ENCODE results near the gene YARS1.
A peak's percentile ranks its signal among the peaks of the same experiment; 100 is the strongest.

Gene YARS1

DNA sequence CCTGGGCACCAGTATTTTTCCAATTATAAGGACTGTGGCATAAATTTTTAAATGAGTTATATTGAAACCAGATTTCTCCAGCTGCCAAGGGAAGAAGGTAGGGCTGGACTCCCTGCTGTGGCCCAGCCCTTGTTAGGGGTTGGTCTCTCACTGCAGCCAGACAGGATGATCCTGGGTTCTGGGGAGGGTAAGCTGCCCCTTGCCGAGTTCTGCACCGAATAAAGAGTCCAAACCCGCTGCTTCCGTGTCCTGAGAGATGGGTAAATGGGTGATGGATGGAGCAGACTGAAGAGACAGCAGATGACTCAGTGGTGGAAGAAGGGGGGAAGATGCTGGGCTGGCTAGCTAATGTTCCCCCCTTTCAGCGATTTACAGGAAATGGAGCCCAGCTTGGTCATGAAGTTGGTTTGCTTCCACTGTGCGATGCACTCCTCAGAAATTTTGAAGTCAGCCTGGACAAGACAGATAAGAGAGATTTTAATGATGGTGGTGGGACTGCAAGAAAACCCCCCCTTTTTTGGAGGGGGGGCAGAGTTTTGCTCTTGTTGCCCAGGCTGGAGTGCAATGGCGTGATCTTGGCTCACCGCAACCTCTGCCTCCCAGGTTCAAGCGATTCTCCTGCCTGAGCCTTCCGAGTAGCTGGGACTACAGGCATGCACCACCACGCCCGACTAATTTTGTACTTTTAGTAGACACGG, 41.4 kb downstream of the YARS1 start:
- no peak for DNase-seq

GRCh38 chr1:32774950-32775634, 42.1 kb downstream of the YARS1 start:
- no peak for DNase-seq

DNA sequence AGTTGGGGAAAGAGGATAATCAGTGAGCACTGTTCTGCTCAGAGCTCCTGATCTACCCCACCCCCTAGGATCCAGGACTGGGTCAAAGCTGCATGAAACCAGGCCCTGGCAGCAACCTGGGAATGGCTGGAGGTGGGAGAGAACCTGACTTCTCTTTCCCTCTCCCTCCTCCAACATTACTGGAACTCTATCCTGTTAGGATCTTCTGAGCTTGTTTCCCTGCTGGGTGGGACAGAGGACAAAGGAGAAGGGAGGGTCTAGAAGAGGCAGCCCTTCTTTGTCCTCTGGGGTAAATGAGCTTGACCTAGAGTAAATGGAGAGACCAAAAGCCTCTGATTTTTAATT, 42.7 kb downstream of the YARS1 start:
- DNase-seq, result no peak

DNA sequence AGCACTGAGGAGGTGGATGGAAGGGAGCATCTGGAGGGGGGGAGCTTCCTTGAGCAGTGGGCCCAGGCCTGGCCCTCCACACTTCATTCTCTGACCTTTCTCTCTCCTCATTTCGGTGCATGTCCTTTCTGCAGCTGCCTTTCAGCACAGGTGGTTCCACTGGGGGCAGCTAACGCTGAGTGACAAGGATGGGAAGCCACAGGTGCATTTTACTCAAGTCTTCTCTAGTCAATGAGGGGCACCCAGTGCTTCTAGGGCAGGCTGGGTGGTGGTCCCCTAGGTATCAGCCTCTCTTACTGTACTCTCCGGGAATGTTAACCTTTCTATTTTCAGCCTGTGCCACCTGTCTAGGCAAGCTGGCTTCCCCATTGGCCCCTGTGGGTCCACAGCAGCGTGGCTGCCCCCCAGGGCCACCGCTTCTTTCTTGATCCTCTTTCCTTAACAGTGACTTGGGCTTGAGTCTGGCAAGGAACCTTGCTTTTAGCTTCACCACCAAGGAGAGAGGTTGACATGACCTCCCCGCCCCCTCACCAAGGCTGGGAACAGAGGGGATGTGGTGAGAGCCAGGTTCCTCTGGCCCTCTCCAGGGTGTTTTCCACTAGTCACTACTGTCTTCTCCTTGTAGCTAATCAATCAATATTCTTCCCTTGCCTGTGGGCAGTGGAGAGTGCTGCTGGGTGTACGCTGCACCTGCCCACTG, 43.2 kb downstream of the YARS1 start:
- DNase-seq, result no peak

- peak; percentile 81 for DNase-seq
Measured at GRCh38 chr1:32773018-32773763, 44.0 kb downstream of the YARS1 start.

DNA sequence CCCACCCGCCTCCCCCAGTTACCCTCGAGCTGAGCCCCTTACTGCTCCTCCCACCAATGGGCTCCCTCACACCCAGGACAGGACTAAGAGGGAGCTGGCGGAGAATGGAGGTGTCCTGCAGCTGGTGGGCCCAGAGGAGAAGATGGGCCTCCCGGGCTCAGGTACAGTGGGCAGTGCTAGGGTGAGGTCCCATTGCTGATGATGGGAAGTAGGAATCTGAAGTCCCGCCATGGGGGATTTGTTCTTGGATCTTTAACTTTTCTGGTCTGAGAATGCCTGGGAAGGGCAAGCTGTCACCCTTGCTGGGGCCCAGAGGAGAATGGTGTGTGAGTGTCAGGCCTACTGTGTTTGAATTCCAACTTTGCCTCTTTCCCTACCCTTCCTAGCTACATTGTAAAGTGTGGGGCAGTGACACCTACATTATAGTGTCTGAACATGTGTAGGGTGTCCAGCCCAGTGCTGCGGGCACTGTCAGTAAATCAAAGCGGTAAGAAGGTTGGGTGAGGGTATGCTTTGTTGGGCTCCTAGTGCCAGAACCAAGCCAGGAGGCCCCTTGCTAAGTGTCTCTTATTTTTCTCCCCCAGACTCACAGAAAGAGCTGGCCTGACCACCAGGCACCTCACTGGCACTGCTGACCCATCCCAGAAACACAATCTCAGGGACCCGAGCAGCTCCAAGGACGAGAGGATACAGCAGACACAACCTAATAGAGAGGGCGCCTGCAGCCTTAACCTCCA, 44.7 kb downstream of the YARS1 start:
- no peak for DNase-seq

DNA sequence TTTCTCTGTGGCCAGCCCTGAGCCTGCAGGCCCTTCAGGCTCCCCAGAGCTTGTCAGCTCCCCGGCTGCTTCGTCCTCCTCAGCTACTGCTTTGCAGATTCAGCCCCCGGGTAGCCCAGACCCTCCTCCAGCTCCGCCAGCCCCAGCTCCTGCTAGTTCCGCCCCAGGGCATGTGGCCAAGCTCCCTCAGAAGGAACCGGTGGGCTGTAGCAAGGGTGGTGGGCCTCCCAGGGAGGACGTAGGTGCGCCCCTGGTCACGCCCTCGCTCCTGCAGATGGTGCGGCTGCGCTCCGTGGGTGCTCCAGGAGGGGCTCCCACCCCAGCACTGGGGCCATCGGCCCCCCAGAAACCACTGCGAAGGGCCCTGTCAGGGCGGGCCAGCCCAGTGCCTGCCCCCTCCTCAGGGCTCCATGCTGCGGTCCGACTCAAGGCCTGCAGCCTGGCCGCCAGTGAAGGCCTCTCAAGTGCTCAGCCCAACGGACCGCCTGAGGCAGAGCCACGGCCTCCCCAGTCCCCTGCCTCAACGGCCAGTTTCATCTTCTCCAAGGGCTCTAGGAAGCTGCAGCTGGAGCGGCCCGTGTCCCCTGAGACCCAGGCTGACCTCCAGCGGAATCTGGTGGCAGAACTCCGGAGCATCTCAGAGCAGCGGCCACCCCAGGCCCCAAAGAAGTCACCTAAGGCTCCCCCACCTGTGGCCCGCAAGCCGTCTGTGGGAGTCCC, 45.4 kb downstream of the YARS1 start:
- no peak for DNase-seq

- no peak for DNase-seq
Measured at GRCh38 chr1:32770741-32771548, 46.2 kb downstream of the YARS1 start.

- no peak for DNase-seq
Measured at GRCh38 chr1:32770221-32770731, 46.9 kb downstream of the YARS1 start.

DNA sequence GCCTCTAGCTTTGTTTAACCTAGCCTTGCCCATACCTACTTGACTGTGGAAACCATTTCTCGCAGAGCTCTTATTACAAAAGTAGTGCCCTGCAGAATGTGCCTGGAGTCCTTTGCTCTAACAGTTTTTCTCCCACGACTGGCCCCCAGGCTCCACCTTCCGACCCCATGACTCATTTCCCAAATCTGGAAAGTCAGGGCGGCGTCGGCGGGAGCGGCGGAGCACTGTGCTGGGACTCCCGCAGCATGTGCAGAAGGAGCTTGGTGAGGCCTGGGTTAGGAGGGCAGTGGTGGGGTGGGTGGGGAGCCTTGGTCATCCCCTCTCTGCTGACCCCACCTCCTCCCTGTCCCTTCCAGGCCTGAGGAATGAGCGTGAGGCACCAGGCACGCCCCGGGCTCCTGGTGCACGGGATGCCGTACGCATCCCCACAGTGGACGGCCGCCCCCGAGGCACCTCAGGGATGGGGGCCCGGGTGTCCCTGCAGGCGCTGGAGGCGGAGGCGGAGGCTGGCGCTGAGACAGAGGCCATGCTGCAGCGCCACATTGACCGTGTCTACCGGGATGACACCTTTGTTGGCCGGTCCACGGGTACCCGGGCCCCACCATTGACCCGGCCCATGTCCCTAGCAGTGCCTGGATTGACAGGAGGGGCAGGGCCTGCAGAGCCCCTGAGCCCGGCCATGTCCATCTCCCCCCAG, 47.5 kb downstream of the YARS1 start:
- DNase-seq, result no peak

DNA sequence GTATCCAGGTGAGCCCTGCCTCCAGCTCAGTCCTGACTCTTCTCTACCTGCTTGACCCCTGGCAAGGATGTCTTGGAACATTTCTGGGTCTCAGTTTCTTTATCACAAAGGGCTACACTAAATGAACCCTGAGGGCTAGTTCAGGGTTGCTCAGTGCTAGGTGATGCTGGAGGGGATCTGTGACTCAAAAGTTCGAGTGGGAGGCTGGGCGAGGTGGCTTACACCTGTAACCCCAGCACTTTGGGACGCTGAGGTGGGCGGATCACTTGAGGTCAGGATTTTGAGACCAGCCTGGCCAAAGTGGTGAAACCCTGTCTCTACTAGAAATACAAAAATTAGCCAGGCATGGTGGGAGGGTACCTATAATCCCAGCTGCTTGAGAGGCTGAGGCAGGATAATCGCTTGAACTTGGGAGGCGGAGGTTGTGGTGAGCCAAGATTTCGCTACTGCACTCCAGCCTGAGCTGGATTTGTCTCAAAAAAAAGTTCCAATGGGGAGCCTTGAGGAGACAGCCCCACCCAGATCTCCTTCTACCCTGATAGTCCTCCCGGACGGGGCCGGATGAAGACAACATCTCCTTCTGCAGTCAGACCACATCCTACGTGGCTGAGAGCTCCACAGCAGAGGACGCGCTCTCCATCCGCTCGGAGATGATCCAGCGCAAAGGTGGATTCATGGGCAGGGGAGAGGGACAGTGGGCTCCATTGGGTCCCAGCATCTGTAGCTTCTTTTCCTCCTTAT, 48.9 kb downstream of the YARS1 start:
- no peak for DNase-seq

DNA sequence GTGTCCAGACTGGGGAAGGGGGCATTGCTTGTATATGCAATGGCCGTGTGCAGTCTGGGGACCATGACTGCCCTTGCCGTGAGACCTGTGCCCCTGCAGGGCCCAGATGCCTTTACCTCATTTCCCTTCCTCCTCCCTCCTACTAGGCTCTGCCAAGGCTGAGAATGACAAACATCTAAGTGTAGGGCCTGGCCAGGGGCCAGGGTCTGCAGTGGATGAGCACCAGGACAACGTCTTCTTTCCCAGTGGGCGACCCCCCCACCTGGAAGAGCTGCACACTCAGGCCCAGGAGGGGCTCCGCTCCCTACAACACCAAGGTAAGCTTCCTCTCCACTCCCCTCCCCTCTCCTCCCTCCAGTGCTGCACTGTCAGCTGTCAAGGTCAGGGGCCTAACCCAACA, 49.5 kb downstream of the YARS1 start:
- DNase-seq, result no peak

DNA sequence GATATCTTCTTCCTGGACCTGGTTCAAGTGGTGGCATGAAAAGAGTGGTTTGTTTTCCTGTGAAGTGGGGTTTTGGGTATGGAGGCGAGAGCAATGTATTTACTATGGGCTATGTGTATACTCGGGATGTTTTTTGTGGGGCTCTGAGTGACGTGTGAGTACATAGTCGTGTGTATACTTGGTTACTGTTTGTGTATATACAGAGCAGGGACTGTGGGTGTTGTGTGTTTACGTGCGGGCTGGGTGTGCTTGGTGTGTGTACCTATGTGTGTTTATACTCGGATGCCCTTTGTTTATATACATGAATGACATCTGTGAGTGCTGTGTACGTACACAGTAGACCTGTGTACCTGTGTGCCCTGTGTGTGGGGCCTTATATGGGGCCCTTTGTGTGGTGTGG, 50.0 kb downstream of the YARS1 start:
- no peak for DNase-seq

- no peak for DNase-seq
Measured at GRCh38 chr1:32766328-32766972, 50.7 kb downstream of the YARS1 start.

- no peak for DNase-seq
Measured at GRCh38 chr1:32765570-32766327, 51.4 kb downstream of the YARS1 start.

DNA sequence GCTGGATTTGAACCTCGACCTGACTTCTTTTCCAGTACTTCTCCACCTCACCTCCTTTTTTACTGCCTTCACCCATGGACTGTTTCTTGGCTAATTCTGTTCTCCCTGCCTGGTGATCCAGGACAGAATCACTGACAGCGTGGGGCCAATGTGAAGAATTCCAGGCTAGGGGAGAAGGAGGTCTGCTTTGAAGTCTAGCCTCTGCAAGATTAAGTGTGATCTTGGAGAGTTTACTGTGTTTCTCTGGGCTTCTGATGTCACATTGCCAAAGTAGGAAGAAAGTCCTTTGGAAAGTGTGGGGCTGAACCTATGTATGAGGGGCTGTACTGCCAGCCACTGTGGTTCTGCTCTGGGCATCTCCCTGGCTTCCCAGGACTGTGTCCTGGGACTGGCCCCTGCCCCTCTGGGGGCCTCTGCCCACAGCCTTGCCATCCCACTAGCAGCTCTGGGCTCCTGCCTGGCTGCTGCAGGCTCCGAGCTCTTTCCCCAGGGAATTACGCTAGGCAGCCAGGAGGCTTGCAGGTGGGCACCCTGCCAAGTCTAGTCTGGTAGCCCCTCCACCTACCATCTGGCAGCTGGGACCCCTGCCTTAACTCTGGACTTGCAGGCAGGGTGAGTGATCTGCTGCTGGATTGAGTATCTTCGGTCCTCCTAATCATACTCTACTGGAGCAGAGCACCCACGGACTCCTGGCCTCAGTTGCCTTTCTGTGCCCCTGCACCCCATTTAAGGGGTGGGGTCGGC, 52.2 kb downstream of the YARS1 start:
- no peak for DNase-seq

GRCh38 chr1:32763221-32763620, 53.9 kb downstream of the YARS1 start:
- DNase-seq, result no peak
